NT2/D1 (cell line): ENCODE measurements around the gene GTF2H2.
"Not testable (repeated sequence)": the region's sequence is repeated elsewhere in the genome, so short reads cannot be mapped to it uniquely, and the experiment has no call there.

Experiments
- SUZ12 ChIP-seq: IDR thresholded peaks from 2 replicates; pipeline ENCODE4 v1.6.1; 2011; ENCODE audit not compliant: insufficient read length, insufficient read depth; ENCODE audit errors: extremely low read depth
- YY1 ChIP-seq: IDR thresholded peaks from 2 replicates; pipeline ENCODE4 v1.6.1; 2011; ENCODE audit not compliant: insufficient read length, insufficient read depth

GRCh38 chr5:71086145-71086544 lies 18.7 kb upstream of the GTF2H2 start:
- not testable (repeated sequence) for TF ChIP-seq SUZ12, YY1
